Measurements from ENCODE around the gene MYOM1.
"Not testable (repeated sequence)": the region's sequence is repeated elsewhere in the genome, so short reads cannot be mapped to it uniquely, and the experiment has no call there.

The MYOM1 gene

GRCh38 chr18:3248658-3249359 is 29.0 kb upstream of the MYOM1 start:
- peak; percentile 30 to 79 for DNase-seq

DNA sequence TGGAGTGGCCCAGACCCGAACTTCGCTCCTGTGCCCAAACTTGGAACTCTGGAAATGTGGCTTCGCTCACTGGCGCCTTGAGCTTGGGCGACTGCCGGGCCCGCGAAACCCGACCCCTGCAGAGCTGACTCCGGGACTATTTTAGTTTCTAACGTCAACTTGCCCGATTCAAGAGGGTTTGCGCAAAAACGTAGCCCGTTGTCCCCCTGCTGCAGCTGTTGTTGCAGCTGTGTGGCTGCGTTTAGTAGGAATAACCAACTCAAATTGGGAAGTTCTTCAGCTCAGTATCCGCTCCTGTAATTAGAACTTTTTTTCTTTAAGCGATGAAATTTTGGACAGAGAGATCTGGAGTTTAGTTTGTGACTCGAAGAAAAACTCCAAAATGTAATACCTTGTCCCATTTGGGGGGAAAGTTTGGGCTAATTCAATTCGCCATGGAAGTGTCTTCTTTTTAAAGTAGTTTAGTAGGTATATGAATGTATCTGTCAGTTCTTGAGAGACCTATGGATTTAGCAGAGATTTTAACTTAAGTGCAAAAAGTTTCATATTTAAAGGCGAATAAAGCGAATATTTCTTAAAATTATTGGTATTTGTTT is 28.4 kb upstream of the MYOM1 start:
- DNase-seq = peak in 1 of 2 donors; percentile 32

DNA sequence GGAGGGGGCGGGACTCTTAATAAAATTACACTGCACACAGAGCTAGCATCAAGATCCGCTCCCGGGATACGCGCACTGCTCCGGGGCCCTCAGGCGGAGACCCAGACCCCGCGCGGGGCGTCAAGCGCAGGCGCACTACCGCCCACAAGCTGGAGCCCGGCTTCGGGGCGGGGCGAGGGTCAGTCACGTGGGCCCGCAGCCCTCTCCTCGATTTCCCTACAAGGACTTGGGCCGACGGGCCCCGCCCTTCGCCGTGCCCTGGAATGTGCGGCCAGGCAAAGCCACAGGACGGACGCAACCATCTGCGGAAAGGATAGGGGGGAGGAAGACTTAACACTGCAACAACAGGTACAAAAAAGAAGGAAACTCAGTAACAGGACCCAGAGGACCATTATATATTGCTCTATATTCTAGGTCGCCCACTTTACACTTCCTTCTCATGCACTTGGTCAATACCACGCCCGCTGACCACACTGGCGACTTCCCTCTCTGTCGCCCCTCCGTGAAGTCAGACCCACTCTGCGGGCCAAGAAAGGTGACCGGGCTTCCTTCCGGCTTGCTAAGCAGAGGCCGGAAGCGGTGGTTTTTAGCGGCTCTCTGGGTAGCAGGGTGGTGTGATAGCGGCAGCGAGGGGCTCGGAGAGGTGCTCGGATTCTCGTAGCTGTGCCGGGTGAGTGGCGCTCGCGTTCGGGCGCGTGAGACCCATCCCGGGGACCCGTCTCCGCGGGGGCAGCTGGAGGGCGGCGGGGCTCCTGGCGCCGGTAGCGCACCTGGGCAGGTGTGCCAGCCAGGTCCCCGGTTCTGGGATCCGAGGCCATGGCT is 27.7 kb upstream of the MYOM1 start, which contains the start of gene MYL12A:
Gene MYL12A, plus strand, starts transcription at position 562 of the 822 bp plus-strand sequence. CDS start 5,447 bp downstream, outside the sequence.
- DNase-seq = peak; percentile 93 to 94

DNA sequence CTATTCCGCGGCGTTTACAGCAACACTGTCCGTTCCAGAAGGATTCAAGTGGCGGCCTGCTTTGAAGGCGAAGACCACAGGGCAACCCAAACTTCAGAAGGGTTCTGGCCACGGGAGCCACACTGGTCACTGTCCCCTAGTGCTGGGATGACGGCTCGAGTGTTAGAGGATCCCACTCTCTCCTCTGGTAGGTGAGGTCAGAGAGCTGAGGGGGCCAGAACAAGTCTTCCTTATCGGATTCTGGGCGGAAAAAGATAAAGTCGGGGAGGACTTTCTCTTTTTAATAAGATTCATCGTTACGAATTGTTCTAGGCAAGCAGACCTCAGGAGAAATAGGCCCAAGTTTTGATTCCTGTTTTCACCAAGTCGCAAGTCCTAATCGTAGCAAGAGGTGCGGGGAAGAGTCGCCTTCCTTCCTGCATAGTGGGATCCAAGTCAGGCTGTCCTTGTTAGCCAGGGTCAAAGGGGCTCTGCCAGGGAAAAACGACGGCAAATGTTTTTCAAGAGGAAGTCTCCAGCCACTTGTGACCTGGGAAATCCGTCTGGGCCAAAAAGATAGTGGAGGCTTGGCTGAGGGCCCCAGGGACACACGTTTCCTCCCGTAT is 27.0 kb upstream of the MYOM1 start:
- peak in 1 of 2 donors; percentile 32 for DNase-seq

DNA sequence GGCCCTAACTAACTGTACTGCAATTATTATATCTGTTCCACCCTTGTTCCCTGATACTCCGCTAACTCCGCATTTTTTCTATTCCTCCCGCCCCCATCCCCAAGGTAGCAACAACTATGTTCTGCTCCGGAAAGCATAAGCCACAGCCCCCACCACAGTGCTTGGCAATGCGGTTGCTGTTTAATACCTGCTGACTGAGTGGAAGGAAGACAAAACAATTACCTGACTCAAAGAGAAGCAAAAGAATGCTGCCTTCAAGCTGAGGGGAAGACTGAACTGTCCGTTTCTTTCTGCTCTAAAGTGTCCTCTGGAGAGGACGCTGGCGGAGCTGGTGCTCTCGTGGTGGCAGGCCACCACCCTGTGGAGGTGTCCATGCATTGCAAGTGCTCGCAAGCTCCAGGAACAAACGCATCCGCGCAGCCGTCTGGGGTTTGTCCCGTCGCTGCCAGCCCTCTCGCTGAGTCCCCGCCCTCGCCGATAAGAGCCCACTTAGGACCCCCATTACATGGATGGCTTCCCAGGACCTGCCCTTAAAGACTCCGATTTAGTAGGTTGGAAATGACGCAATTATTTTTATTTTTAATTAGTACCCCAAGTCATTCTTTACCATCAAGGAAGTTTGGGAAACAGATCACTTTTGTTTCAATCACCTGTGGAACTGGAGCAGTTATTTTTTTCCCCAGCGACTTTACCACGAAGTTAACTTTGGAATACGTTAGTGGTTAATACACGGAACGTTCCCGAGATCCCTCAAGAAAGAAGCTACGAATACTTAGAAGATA is 26.3 kb upstream of the MYOM1 start:
- DNase-seq = peak; percentile 82 to 85

GRCh38 chr18:3245185-3245564 is 25.4 kb upstream of the MYOM1 start:
- no peak for DNase-seq

DNA sequence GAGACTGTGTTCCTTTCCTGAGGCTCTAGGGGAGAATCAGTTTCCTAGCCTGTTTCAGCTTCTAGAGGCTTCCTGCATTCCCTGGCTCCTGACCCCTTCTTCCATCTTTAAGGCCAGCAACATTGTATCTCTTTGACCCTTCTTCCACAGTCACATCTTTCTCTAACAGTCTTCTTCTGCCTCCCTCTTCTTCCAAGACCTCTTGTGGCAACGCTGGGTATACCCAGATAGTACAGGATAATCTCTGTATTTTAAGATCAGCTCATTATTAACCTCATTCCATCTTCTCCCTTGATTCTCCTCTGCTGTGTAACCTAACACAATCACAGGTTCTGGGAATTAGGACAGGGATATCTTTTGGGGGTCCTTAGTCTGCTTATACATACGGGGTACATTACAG is 19.0 kb upstream of the MYOM1 start:
- no peak for DNase-seq

DNA sequence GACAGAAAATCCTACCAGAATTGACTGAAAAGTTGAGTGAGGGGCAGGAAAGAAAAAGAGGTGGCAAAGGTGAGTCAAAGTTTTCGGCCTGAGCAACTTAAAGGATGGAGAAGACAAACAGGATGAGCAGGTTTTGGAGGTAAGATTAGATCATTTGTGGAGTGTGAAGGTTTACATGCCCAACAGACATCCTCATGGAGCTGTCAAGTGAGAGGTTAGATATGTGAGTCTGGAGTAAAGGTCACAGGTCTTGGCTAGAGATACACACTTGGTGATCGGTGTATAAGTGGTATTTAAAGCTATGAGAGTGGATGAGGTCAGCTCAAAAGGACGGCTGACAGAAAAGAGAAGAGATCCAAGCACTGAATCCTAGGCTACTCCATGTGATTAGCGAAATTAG is 16.7 kb upstream of the MYOM1 start:
- DNase-seq = no peak

DNA sequence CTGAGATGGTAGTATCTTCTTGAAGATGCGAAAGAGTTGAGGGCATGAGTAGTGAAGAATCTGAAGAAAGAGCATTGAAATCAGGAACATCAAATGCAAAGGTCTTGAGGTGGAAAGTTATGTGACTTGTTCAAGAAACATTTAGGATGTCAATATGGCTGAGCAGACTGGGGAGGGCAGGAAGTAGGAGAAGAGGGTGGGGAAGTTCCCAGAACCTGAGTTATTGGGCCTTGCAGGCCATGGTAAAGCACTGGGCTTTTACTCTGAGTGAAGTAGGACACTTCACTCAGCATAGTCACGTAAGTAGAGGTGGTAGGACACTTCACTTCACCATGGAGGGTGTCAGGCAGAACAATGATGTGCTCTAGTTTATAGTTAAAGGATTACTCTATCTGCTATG is 16.1 kb upstream of the MYOM1 start:
- DNase-seq = no peak

GRCh38 chr18:3234457-3234856 is 14.7 kb upstream of the MYOM1 start:
- no peak for DNase-seq

- DNase-seq = no peak
These were observed 13.8 kb upstream of the MYOM1 start for GRCh38 chr18:3233433-3234168.

DNA sequence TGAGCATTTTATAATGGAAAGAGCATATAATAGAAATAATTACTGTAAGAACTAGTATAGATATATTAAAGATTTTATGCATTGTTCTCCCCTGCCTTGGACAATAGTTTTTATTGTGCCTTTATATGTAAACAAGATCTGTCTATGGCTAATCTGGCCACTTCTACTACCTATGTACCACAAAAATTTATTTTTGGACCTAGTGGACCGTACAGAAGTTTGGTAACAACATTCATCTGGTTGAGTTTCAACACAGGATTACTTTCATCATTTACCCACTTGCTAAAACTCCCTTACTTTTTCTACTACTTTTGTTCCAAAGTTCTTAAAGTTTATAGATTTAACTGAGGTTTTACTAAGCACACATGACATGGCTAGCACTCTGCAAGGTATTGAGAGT is 13.2 kb upstream of the MYOM1 start:
- no peak for DNase-seq

DNA sequence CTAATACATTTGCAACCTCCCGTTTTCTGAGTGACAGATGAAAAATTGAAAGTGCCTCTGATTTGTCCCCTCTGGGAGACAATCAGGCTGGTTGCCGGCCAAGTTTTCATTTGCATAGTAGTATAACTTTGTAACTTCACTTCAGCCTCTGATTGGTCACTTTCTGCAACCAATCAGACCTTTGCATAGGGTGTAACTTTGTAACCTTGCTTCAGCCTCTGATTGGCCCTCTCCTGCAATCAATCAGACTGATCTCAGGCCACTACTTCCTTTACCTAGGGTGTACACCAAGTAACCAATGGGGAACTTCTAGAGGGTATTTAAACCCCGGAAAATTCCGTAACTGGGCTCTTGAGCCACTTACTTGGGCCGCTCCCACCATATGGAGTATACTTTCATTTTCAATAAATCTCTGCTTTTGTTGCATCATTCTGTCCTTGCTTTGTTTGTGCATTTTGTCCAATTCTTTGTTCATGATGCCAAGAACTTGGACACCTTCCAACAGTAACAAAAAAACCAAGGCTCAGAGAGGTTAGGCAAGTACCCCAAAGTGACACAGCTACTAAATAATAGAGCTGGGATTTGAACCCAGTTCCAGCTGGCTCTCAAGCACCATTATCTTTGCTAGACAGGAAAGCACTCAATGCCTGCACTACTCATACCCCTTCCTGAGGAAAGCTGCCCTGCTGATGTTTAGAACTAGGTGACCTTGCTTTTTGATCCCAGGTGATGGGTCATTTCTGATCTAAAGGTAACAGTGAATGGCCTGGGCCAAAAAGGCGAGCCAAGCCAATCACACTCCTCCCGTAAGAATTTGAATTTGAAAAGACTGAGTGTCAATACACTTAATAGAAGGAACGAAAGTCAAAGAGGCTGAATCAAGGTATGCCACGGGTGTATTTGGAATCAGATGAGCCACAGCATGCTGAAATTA is 10.9 kb upstream of the MYOM1 start:
- no peak for DNase-seq

- DNase-seq = no peak
These were observed 6.3 kb upstream of the MYOM1 start for GRCh38 chr18:3226048-3226447.

DNA sequence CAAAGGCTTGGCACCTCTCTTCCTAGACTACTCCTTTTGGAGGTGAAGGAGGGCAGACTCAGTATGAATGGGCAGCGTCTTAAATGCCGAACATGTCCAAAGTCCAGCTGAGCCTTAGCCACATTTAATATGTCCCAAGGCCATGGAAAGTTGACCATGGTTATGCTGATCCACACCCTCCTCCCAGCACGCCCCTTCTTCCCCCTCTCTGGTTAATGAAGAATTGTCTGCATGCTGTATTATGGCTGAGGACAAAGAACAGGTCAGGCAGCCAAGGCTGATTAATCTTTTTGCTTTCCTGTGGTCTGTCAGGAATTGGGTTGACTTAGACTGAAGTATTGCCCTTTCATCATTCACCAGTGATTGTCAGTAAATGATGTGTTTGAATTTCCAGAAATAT is 5.8 kb upstream of the MYOM1 start:
- DNase-seq = no peak

- no peak for DNase-seq
These were observed 4.5 kb upstream of the MYOM1 start for GRCh38 chr18:3224223-3224622.

DNA sequence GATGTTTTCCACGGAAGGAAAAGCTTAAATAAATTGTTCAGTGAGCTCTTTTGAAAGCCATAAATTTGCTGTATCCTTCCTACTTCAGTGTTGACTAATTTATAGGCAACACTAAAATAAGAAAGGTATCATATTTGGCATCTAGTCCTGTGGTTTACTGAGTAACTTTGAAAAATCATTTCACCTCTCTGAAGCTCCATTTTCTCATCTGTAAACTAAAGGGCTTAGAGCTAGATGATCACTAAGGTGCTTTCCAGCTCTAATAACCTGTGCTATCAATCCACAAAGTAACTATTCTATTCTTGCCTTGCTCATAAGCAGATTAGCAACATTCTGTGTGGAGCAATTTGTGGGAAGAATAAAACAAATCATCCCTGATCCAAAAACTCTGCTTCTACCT is 3.6 kb upstream of the MYOM1 start:
- no peak for DNase-seq

DNA sequence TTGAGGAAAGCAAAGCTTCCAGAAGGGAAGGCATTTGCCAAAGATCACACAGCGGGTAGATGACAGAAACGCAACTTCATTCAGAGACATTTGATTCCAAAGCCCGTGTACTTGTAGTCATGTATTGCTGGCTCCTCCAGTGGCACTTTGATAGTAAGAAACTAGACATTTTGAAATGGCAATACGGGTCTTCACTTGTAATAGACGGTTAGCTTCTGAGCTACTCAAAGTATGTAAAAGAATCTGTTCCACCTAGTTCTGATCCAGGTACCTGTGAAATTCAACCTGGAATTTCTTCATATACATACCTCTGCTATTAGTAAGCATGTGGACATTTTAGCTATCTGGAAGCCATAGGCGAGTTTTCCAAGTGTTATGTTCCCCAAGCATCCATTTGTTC is 1.7 kb upstream of the MYOM1 start:
- no peak for DNase-seq

DNA sequence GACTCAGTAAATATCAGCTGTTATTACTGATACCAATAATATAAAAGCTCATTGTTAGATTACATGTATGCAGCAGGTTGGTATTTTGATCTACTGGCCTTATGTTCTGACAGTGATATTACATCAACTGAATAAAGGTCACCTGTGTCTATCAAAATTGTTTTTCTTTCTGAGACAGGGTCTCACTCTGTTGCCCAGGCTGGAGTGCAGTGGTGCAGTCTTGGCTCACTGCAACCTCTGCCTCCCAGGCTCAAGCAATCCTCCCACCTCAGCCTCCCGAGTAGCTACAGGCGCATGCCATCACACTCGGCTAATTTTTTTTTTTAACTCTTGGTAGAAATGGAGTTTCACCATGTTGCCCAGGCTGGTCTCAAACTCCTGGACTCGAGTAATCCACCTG is 1.1 kb upstream of the MYOM1 start:
- not testable (repeated sequence) for DNase-seq

- no peak for DNase-seq
These were observed 532 bp downstream of the MYOM1 start for GRCh38 chr18:3219241-3219630.

- no peak for DNase-seq
These were observed 949 bp downstream of the MYOM1 start for GRCh38 chr18:3218819-3219218.

Data from CD4-positive, alpha-beta T cell treated with Interleukin-4 for 1 hour (primary cell).